MCF 10A (cell line): ENCODE data around the gene LGI4. TPM values are rescaled to one million over a fixed set of nuclear protein-coding genes. Genes with fewer than 3 reads are reported as not detected.

Source experiments
- BruUV-seq: library from RNA; stranded (reverse); fragments of 400-500 nt; replicated peaks from 2 replicates; lab custom pipeline; 2021; lab: Mats Ljungman, UMichigan
- CTCF ChIA-PET: fragments of 300-600 bp; sonication (Branson Sonifier 250); formaldehyde crosslinking; extraction: SDS; loops from one replicate; lab custom pipeline; 2021; ENCODE audit warnings: antibody characterized with exemption, inconsistent platforms; lab: Yijun Ruan, JAX
- POLR2A ChIA-PET: fragments of 300-600, 350-650 bp; sonication (Branson Sonifier 250); formaldehyde crosslinking; extraction: SDS; loops from one replicate; lab custom pipeline; 2020; ENCODE audit warnings: antibody characterized with exemption, inconsistent platforms; lab: Yijun Ruan, JAX
- DNase-seq: peaks from one replicate; pipeline ENCODE4 v3.0.0-alpha.2; 2018; ENCODE audit not compliant: unreplicated experiment
- H3K27ac Mint-ChIP-seq: one replicate; pipeline ENCODE4 v1.8.0; 2022; ENCODE audit warnings: mild to moderate bottlenecking, low read depth, mixed read lengths; ENCODE audit not compliant: unreplicated experiment
- H3K27me3 Mint-ChIP-seq: one replicate; pipeline ENCODE4 v1.8.0; 2022; ENCODE audit warnings: mixed read lengths; ENCODE audit not compliant: insufficient read depth, unreplicated experiment
- H3K36me3 Mint-ChIP-seq: one replicate; pipeline ENCODE4 v1.8.0; 2022; ENCODE audit warnings: mild to moderate bottlenecking, moderate library complexity, mixed read lengths; ENCODE audit not compliant: insufficient read depth, unreplicated experiment
- H3K4me1 Mint-ChIP-seq: one replicate; pipeline ENCODE4 v1.8.0; 2022; ENCODE audit warnings: mixed read lengths; ENCODE audit not compliant: insufficient read depth, unreplicated experiment
- H3K4me3 Mint-ChIP-seq: one replicate; pipeline ENCODE4 v1.8.0; 2022; ENCODE audit warnings: mild to moderate bottlenecking, moderate library complexity, mixed read lengths; ENCODE audit not compliant: unreplicated experiment
- H3K9me3 Mint-ChIP-seq: one replicate; pipeline ENCODE4 v1.8.0; 2022; ENCODE audit warnings: mixed read lengths; ENCODE audit not compliant: unreplicated experiment
- CTCF ChIP-seq: fragments of 200-600 bp; IDR thresholded peaks from one replicate; pipeline ENCODE4 v1.8.0; 2022; ENCODE audit warnings: antibody characterized with exemption, mild to moderate bottlenecking; ENCODE audit not compliant: unreplicated experiment
- intact Hi-C: fragments of 100-400 bp; cut with micrococcal nuclease; formaldehyde crosslinking; loops from 2 replicates; pipeline ENCODE4 v1.14.1; 2022
- total RNA-seq: library from RNA; stranded (reverse); gene quantifications from 2 replicates; pipeline ENCODE4 v1.2.3, GENCODE V29; 2022

Gene LGI4
- total RNA-seq, 1 experiment from 2014 or later: not detected

GRCh38 chr19:35120492-35120891, 14.4 kb downstream of the LGI4 start:
- POLR2A ChIA-PET: interaction anchor here (0.5 to 2.3 kb wide), 5 partner anchors 12 to 50 kb away, joined by 3 to 8 read pairs (median 3); no protein-coding TSS in a partner anchor
- CTCF ChIA-PET: interaction anchor here (0.6 to 6.5 kb wide), 5 partner anchors 15 to 1252 kb away, joined by 3 to 91 read pairs (median 4); partner anchors contain the start of gene LGI4
- TF ChIP-seq CTCF: no peak
- BruUV-seq: no TSS peak
- H3K27me3 Mint-ChIP-seq: no peaks in the 10 kb centered on the region
- no peaks in the 10 kb centered on the region for H3K9me3 Mint-ChIP-seq
- peaks cover 77% of the 10 kb centered on the region for H3K4me1 Mint-ChIP-seq
- peaks cover 11% of the 10 kb centered on the region for H3K36me3 Mint-ChIP-seq
- intact Hi-C loops: no loop called here
- peak overlapping the region; percentile 49 for H3K27ac Mint-ChIP-seq
- peak; percentile 98 for DNase-seq
- peak overlapping the region; percentile 8 for H3K4me3 Mint-ChIP-seq

- Mint-ChIP-seq H3K27ac (peak overlapping the region; percentile 49), H3K4me1 (peaks cover 82% of the 10 kb centered on the region), H3K9me3 (no peaks in the 10 kb centered on the region), H3K36me3 (peaks cover 11% of the 10 kb centered on the region), H3K4me3 (peak overlapping the region; percentile 8), H3K27me3 (no peaks in the 10 kb centered on the region)
- no peak for DNase-seq
- TF ChIP-seq CTCF: no peak
- ChIA-PET POLR2A (interaction anchor here (0.5 to 2.3 kb wide), 7 partner anchors 11 to 128 kb away, joined by 3 to 8 read pairs (median 3); no protein-coding TSS in a partner anchor), CTCF (interaction anchor here (0.6 to 6.5 kb wide), 6 partner anchors 16 to 76 kb away, joined by 3 to 91 read pairs (median 4); partner anchors contain the start of gene LGI4)
- intact Hi-C loops: no loop called here
- BruUV-seq: no TSS peak
Observed at GRCh38 chr19:35119578-35120155, 15.2 kb downstream of the LGI4 start.

GRCh38 chr19:35119091-35119490, 15.8 kb downstream of the LGI4 start:
- Mint-ChIP-seq H3K36me3 (peaks cover 7% of the 10 kb centered on the region), H3K27me3 (no peaks in the 10 kb centered on the region), H3K9me3 (no peaks in the 10 kb centered on the region), H3K4me3 (no peak overlapping the region), H3K4me1 (peaks cover 80% of the 10 kb centered on the region), H3K27ac (no peak overlapping the region)
- ChIA-PET CTCF (interaction anchor here (0.6 to 6.5 kb wide), 6 partner anchors 11 to 76 kb away, joined by 3 to 91 read pairs (median 3); partner anchors contain the start of gene LGI4), POLR2A (interaction anchor here (0.6 to 2.3 kb wide), 4 partner anchors 11 to 129 kb away, joined by 3 to 8 read pairs (median 4); no protein-coding TSS in a partner anchor)
- intact Hi-C loops: no loop called here
- no peak for DNase-seq
- no TSS peak for BruUV-seq
- no peak for TF ChIP-seq CTCF

GRCh38 chr19:35118268-35119020, 16.4 kb downstream of the LGI4 start:
- no peaks in the 10 kb centered on the region for H3K27me3 Mint-ChIP-seq
- TF ChIP-seq CTCF: no peak
- intact Hi-C loops: no loop called here
- peaks cover 7% of the 10 kb centered on the region for H3K36me3 Mint-ChIP-seq
- BruUV-seq: no TSS peak
- H3K4me1 Mint-ChIP-seq: peaks cover 74% of the 10 kb centered on the region
- peak overlapping the region; percentile 24 for H3K27ac Mint-ChIP-seq
- peak overlapping the region; percentile 62 for H3K4me3 Mint-ChIP-seq
- CTCF ChIA-PET: interaction anchor here (0.6 to 6.5 kb wide), 4 partner anchors 10 to 75 kb away, joined by 3 to 91 read pairs (median 3); partner anchors contain the start of gene LGI4
- H3K9me3 Mint-ChIP-seq: no peaks in the 10 kb centered on the region
- no peak for DNase-seq
- POLR2A ChIA-PET: interaction anchor here (0.7 to 2.3 kb wide), 3 partner anchors 20 to 129 kb away, joined by 3 to 8 read pairs (median 4); no protein-coding TSS in a partner anchor
